RKO (cell line): ENCODE data around the gene KRAS.
"Not testable (repeated sequence)": the region's sequence is repeated elsewhere in the genome, so short reads cannot be mapped to it uniquely, and the experiment has no call there.

Experiments
- DNase-seq: peaks from one replicate; pipeline ENCODE4 v3.0.0-alpha.2; 2016; ENCODE audit warnings: low spot score

KRAS gene

DNA sequence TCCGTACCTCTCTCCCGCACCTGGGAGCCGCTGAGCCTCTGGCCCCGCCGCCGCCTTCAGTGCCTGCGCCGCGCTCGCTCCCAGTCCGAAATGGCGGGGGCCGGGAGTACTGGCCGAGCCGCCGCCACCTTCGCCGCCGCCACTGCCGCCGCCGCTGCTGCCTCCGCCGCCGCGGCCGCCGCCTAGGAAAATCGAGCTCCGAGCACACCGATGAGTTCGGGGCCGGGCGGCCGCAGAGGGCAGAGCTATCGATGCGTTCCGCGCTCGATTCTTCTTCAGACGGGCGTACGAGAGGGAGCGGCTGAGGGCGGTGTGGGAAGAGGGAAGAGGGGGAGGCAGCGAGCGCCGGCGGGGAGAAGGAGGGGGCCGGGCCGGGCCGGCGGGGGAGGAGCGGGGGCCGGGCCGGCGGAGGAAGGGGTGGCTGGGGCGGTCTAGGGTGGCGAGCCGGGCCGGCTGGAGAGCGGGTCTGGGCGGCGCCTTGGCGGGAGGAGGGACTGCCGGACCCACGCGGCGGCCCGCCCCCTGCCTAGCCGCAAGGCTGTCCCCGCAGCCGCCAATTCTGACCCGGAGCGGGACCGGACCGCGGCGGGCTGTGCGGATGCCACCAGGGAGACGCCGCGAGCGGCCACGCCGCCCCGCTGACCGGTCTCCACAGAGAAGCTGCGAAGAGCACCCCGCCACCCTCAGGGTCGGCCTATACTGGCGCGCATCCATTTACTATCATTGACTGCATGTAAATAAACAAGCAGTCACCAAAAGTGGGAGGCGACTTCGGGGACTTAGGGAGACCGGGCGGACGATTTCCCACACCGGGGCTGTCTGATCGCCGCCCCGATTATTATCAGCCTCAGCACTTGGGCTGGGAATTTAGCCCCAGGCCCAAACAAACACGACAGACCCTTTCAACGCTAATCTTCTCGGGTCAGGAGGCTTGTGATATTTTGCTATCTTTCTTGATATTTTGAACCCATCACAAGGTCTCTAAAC lies at the start of gene KRAS:
Gene KRAS, minus strand, starts transcription at position 186 of the 987 bp plus-strand sequence.
- peak; percentile 93 for DNase-seq

DNA sequence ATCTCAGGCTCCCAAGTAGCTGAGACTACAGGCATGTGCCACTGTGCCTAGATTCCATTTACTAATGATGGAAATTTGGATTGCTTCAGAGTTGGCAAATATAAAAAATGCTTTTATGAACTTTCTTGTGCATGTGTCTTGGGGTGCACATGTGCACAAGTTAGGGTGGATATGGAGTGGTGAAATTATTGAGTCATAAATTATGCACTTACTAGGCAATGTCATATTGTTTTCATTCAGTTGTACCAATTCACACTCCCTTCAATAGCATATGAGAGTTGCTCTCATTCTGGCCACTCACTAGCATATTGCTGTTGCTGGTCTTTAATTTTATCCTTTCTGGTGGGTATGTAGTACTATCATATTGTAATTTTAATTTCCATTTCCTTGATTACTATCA lies 45.7 kb upstream of the KRAS start:
- no peak for DNase-seq

DNA sequence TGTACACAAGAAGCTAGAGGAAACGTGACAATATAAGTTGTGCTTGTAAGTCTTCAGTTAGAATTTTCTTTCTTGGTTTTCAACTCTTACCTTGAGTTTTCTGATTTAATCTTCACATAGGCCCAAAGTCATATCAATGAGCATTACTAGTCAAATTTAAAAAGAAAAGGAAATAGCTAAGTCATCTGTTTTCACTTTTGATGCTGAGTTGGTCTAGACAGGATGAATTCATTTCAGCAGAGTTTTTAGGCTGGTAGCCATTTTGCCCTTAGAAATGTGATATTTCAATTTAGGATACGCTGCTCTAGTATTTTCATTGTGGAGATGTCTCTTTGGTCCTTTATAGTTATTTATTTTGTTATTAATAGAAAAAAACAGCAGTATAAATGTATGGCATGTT lies 44.6 kb upstream of the KRAS start:
- no peak for DNase-seq

DNA sequence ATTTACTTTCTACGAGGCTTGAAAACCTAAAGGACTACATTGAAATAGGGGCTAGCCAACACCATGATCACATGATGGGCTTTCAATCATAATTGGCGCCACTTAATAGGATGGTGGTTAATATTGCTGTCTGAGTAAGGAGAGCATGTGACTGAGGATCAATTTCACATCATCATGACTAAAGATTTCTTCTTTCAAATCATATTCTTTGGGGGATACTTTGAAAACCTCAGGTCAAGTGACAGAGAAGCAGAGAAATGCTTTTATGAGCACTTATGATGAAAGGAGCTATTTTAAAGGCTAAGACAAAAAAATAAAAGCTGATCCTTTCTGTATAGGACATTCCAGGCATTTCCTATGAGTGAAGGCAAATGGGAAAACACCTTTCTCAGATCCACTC lies 42.9 kb upstream of the KRAS start:
- no peak for DNase-seq

DNA sequence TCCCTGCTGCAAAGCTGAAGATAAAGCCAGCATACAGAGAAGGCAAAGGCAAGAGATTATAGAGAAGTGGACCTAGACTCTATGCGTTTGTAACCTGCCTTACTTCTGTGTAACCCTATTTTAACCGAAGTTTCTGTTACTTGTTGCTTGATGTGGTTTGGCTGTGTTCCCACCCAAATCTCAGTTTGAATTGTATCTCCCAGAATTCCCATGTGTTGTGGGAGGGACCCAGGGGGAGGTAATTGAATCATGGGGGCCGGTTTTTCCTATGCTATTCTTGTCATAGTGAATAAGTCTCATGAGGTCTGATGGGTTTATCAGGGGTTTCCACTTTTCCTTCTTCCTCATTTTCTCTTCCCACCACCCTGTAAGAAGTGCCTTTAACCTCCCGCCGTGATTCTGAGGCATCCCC lies 42.1 kb upstream of the KRAS start:
- DNase-seq = not testable (repeated sequence)

DNA sequence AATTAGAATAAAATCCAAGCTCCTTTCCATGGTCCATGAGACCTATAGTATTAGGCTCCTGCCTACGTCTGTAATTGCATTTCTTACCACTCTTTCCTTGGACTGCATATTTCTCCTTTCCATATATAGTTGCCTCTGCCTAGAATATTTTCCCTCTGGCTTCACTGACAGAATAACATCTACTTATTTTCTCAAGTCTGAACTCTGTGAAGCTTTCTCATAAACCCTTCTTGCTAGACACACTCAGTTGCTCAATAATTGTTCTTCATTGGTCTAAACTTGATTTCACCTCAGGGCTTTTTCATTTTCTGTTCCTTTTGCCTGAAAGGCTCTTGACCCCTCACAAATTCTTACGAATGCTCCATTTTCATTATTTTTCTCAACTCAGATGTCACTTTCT lies 36.9 kb upstream of the KRAS start:
- no peak for DNase-seq

DNA sequence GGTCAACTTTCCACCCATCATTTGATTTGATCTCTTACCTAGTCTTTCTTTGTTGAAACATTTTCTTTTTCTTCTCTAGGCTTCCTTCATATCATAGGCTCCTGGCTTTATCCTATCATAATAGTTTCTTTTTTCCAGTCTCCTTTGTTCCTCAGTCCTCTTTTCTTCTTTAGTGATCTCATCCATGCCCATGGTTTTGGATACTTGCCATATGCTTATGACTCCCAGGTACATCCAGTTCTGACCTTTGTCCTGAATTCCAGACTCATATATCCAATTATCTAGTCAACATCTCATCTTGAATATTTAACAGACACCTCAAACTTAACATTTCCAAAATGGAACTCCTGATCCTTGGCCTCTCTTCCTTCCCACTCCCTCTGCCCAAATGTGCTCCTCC lies 36.1 kb upstream of the KRAS start:
- no peak for DNase-seq

DNA sequence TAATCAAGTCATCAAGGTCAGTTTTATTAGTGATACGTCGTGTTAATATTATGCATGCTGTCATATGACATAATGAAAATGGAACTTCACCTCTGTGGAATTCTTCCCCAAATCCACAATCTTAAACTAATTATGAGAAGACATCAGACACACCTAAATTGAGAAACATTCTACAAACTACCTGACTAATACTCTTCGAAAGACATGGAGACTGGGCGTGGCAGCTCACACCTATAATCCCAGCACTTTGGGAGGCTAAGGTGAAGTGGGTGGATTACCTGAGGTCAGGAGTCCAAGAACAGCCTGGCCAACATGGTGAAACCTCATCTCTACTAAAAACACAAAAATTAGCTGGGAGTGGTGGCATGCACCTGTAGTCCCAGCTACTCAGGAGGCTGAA lies 33.3 kb upstream of the KRAS start:
- no peak for DNase-seq

DNA sequence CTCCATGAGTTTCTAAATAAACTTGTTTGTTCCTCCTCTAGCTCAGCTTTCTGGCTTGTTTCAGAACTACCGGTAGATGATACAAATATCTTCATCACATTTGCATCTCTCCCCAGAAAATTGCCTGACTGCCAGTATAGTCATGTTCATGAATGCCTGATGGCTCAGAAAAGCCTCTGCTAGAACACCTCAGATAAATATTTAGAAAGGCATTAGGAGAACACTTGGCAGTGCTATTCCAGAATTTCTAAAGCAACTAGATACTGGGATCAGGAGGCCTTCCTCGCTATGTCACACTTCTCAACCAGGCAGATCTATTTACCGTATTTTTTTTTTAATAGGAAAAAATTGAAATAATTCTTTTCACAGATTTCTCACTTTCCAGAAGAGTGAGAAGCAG lies 32.3 kb upstream of the KRAS start:
- DNase-seq = no peak

DNA sequence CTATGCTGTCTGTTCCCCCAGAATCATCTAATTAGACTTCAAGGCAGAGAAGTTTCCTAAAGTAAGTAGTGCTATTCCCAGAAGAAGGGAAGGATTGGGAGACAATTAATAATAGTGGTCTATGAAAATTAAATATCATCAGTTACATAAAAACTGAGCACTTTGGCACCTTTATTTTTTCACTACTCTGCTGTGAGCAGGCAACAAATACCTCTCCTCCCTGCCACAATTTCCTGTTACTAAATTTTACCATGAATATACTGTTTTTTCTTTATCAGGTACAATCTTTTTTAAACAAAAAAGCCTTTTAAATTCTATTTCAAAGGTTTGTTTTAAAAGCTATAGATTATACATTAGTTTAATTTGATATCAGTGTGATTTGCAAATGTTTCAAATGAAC lies 29.4 kb upstream of the KRAS start:
- no peak for DNase-seq

DNA sequence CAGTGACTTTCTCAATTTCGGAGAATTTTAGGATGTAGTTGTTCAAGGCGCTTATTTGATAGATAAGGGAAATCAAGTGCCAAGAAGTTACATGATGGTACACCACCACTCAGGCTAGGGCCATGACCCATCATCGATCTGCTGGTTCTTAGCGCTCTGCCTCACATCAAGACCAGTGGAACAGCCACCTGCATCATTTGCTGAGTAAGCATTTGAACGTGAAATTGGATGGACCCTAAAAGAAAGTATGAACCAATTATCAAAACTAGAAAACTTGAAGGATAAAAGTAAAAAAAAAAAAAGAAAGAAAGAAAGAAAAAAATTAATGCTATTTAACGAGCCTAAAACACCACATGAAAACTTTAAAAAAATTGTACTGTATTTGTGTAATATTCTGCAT lies 27.5 kb upstream of the KRAS start:
- no peak for DNase-seq

DNA sequence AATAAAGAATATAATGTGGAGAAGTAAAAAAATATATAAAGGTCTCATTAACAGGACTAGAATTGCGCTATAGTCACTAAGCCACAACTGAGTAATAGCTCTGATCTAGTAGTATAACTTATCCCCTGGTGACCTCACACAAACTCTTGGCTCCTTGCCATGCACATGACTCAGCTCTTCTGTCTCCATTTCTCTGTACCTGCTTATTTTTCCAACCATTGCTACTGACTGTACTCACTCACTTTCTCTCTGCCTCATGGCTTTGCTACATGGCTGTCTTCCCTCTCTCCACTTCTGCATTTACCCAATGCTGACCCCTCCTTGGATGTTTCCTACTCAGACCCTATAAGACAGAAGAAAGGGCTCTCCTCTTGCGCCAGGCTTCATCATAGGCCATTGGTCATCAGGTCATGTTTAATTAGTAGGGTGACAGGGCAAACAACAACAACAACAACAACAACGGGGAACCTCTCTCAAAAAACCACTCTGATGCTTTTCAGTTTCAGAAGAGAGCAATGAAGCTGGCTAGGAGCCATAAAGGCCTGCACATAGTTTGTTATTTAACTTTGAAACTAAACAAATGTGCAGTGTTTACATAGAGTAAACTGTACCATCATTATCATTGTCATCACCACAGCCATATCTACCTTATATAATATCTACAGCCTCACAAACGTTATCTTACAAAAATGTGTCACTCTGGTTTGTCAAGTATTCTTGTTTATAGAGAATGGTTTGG lies 25.6 kb upstream of the KRAS start:
- peak; percentile 88 for DNase-seq

DNA sequence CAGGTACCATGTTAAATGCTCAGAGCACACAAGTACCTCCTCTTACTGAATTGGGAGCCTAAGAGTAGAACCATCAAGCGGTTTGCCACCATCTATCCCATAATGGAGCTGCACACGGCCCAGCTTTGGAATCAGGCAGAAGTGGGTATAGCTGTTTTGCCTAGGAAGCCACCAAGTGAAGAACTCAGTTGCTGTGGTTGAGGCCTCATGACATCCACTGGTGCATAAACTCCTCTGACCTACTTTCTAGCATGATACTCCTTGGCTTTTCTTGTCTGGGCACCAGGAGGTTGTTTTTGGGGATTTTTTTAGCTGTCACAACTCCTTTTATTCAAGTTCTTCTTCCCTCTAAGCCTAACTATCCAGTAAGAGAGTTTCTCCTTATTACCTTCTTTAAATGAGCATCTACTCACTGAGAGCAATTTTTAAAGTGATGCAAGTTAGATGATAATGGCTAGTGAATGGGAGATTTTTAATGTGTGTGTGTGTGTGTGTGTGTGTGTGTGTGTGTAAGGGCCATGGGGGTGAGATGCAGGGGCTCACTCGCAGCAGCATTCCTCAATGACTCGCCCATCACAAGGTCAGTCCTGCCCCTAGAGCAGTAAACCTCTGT lies 20.9 kb upstream of the KRAS start:
- DNase-seq = no peak

DNA sequence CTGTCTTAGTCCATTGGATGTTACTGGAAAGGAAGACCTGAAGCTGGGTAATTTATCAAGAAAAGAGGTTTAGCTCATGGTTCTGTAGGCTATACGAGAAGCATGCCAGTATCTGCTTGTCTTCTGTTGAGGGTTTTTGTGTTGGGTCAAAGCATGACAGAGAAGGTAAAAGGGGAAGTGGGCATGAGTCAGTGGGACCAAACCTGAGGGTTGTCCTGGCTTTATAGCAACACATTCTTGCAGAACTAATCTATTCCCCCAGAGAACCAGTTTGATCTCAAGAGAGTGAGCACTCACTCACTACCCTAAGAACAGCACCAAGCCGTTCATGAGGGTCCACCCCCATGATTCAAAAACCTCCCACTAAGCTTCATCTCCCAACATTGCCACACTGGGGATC lies 19.0 kb upstream of the KRAS start:
- no peak for DNase-seq

DNA sequence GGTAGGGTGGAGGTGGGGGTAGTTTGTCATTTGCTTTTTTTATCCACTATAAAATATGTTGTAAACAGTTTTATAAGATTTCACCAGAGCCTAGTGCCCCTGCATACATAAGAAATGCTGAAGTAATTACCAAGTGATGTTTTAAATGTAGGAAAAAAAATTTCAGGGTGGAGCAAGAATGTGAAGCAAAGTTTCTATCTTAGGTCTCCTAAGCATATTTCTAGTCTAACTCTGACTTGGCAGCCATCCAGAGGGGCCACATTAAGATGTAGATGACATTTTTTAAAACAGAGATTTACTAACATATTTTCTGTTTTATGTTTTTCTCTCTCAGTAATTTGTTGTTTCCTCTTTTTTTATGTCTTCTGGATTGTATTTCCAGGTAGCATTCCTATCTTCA lies 15.8 kb upstream of the KRAS start:
- DNase-seq = no peak

DNA sequence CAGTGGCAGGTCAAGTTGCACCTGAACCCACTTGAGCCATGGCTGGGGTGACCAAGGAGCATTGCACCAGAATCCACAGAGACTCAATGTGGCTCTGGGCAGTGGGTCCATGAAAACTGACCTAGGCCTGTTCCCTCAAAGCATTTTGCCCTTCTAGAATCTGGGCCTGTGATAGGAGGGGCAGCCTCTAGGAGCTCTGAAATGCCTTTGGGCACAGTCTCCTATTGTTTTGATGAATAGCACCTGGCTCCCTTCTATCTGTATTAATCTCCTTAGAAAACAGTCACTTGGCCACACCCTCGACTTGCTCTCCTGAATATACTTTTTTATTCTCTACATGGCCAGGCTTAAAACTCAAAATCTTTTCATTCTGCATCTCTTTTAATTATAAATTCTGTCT lies 14.1 kb upstream of the KRAS start:
- no peak for DNase-seq

DNA sequence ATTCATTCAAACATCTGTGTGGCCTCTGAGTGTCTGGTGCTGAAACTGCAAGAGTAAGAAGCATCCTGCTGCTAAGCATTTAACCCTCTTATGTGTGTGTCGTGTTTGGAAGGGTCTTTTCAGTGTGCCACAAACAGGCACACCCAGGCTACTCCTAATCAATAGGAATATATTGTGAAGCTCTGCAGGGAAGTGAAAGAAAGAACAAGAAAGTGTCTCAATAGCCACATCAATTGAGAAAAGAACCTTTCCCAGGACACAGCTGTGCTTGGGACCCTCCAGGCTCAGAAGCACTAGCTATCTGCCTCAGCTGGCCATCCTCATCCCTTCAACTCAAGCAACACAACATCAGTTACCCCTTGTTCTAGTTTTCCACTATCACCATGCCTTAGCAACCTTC lies 13.4 kb upstream of the KRAS start:
- no peak for DNase-seq

DNA sequence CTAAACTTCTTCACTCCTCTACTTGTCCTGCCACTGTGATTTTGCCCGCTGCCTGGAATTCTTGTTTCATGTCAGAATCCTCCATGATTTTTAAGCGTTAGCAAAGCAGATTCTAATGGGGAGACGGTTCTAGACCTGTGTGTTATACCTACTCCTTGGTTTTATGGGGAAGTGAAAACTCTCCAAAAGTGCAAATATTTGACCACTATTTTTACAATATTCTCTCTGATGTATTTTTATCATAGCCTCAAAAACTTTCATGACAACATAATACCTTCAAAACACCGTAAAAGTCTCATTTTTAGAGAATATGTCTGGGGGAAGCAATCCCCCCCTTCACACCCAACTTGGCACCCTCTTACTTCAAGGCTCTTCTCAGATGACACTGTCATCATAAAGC lies 12.9 kb upstream of the KRAS start:
- DNase-seq = no peak

DNA sequence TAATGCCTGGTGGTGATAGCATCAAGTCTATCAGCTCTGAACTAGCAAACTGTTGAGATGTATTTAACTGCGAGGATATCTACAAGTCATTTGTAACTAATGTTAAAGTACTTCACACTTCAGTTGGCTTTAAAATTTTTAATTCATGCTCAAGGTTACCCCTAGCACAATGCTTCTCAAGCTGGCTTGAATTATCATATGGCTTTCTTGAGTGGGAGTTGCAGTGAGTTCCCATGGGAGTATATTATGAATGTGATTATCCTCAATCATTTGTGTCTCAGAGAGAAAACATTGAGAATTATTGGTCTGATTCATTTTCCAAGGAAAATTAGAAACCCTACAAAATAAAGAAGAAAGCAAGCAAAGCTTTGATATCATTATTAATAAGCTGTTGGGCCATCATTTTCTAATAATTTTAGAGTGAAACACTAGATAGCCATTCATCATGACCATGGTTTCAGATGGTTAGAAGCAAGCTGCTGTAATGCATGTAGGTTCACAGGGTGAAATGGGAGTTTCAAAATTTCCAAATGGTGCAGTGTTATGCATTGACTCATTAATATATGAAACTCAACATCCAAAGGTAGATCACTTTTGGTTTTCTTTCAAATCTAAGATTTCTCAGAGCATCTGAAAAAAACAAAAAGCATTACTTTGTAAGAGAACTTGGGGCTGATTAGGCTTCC lies 11.8 kb upstream of the KRAS start:
- DNase-seq = no peak

DNA sequence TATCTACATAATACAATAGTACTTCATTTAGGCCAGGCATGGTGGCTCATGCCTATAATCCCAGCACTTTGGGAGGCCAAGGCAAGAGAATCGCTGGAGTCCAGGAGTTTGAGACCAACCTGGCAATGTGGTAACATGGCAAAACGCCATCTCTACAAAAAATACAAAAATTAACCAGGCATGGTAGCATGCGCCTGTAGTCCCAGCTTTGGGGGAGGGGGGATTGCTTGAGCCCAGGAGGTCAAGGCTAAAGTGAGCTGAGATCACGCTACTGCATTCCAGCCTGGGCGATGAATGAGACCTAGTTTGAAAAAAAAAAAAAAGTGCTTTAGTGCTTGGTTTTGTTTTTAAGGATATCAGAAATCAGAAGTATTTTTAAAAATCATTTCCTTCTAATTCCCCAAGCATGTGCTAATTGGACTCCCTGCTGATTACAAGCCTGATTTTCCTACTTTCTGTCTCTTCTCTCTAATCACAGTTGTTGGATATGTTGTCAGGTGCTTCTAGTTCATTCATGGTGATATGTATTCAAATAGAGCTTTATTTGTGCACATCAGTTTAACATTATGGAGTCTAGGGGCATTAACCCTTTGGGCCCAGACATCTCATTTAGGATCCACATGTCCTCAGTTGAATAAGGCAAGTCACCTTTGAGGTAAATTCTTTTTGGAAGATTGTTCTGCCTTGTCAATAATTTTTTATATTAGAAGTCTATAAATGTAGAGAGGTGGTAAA lies 7.0 kb upstream of the KRAS start:
- DNase-seq = no peak

DNA sequence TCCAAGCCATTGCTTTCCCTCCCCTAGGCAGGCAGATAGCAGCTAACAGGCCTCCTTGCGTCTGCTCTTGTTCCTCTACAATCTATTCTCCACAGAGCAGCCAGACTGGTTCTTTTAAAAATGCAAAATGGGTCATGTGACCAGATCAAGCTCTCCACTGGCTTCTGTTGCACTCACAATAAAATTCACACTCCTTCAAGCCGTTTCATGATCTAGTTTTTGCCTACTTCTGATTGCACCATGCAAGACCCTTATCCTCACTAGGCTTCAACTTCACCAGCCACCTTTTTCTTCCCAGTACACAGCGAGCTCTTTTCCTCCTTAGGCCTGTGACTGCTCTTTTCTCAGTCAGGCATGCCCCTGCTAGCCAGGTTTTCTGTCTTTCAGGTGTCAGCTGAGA lies 6.1 kb upstream of the KRAS start:
- no peak for DNase-seq

DNA sequence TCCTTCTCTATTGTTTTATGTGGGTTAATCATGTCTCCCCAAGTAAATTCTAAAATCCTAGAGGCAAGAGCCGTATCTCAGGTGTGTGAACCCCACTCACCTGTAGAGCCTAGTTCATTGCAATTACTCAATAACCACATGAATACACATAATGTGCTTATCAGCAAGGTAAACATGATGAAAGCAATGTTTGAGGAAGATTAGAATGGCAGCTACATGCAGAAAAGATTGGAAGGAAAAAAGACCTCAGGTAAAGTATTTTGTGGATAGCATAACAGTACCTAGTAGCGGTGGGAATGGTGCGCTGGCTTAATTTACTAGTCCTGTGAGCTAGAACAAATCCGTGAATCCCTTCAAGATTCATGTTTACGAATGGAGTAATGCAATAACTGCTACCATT lies 5.3 kb upstream of the KRAS start:
- no peak for DNase-seq
